Activated CD8-positive, alpha-beta memory T cell treated with anti-CD3 and anti-CD28 coated beads, Interleukin-2, amount 50 U/mL, for 1 hour (primary cell): ENCODE measurements around the gene CD27.
"Not testable (repeated sequence)": the region's sequence is repeated elsewhere in the genome, so short reads cannot be mapped to it uniquely, and the experiment has no call there.

ENCODE experiments used
- DNase-seq: peaks from one replicate; pipeline ENCODE4 v3.0.0-alpha.2; 2020; ENCODE audit errors: extremely low read depth

CD27 gene

DNA sequence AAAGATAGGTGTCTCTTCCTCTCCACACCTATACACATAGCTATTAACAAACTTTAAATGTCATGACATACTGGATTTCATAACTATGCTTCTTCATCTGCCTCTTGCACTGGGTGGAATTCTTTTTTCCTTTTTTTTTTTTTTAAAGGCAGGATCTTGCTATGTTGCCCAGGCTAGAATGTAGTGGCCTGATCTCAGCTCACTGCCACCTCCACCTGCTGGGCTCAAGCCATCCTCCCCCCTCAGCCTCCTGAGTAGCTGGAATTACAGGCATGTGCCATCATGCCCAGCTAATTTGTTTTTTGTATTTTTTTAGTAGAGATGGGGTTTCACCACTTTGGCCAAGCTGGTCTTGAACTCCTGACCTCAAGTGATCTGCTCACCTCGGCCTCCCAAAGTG is 43.5 kb downstream of the CD27 start:
- no peak for DNase-seq

GRCh38 chr12:6489449-6489848 is 44.7 kb downstream of the CD27 start:
- DNase-seq, result no peak

- DNase-seq, result not testable (repeated sequence)
Observed at GRCh38 chr12:6490673-6491072, 45.9 kb downstream of the CD27 start.

- DNase-seq, result peak; percentile 79
Observed at GRCh38 chr12:6492838-6493496, 48.2 kb downstream of the CD27 start, which contains the start of gene MRPL51. Gene MRPL51 (minus strand): TSS chr12:6493262. CDS start chr12:6493136, 126 bp downstream.

DNA sequence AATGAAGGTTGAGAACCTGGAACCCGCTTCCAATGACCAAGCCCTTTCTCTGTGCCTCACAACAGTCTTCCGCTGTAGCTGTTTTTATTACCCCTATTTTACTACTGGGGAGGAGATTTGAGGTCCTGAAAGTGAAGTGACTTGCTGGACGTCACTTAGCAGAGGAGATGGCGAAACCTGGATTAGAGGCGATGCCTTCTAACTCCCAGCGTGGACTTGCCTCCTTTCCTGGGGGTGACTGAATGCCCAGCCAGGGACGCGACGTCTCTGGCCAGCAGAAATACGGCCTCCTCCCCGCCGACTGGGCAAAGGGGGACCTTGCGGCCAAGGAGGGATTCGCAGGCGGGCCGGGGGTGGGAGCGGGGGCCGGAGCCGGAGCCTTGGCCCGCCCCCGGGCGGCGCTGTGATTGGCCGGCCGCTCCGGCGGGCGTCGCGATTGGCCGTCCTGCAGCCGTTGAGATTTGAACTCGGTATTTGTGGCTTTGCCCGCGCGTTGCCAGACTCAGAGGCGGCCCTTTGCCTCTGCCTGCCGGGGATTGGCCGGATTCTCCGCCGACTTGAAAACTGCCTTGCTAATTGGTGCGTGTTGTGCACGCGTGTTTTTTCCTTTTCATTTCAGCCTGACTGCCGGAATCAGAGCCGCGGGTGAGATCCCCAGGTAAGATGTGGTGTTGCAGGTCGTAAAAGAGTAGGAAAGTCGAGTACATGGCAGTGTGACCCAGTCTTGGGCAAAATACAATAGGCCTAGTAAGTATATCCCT is 48.9 kb downstream of the CD27 start, which contains the start of gene NCAPD2:
Gene NCAPD2, plus strand, starts transcription at position 606 of the 761 bp plus-strand sequence. CDS start 997 bp downstream, outside the sequence.
- DNase-seq, result peak; percentile 89

GRCh38 chr12:6494258-6494743 is 49.5 kb downstream of the CD27 start:
- DNase-seq, result no peak

GRCh38 chr12:6494968-6495367 is 50.2 kb downstream of the CD27 start:
- DNase-seq, result no peak

DNA sequence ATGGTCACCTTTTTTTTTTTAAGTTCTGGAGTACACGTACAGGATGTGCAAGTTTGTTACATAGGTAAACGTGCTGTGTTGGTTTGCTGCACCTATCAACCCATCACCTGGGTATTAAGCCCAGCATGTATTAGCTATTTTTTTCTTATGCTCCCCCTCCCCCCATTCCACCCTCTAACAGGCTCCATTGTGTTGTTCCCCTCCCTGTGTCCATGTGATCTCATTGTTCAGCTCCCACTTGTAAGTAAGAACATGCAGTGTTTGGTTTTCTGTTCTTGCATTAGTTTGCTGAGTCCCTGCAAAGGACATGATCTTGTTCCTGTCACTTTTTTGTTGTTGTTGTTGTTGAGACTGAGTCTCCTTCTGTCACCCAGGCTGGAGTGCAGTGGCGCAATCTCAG is 52.5 kb downstream of the CD27 start:
- DNase-seq, result not testable (repeated sequence)

DNA sequence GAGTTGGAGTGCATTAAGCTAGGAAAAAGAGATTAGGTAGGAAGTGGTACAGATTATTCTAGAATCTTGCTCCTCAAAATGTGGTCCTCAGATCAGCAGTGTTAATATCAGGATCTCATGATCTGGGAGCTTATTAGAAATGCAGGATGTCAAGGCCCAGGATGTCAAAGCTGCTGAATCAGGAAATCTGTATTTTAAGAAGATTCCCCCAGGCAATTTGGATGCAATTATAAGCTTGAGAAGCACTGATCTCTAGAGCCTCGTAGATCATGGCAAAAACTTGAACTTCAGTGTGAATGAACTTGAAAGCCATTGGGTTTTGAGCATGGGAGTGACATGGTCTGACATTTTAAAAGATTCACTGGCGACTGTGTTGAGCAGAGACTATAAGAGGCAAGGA is 55.7 kb downstream of the CD27 start:
- DNase-seq, result no peak
